Measurements from ENCODE around the gene WT1.

The WT1 gene

GRCh38 chr11:32421992-32422391, 13.3 kb downstream of the WT1 start:
- DNase-seq (ENCODE audit: low spot score), result no peak

GRCh38 chr11:32420937-32421901, 14.1 kb downstream of the WT1 start:
- DNase-seq (ENCODE audit: low spot score), result no peak

DNA sequence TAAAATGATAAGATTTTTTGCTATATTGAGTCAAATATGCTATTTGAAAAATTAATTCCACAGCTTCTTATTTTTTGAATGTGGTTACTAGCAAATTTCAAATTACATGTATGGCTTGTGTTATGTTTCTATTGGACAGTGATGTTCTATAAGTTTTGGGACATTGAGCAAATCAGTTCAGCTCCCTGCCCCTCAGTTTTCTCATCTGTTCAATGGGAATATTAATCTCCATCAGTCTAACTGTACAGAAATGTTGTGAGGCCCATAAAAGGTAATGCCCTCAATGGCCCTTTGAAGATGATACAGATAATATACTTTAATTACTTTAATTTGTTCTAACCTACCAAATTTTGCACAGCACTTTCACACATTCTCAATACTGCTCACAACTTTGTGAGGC, 15.2 kb downstream of the WT1 start:
- DNase-seq (ENCODE audit: low spot score), result no peak

GRCh38 chr11:32418836-32419235, 16.5 kb downstream of the WT1 start:
- no peak for DNase-seq (ENCODE audit: low spot score)

DNA sequence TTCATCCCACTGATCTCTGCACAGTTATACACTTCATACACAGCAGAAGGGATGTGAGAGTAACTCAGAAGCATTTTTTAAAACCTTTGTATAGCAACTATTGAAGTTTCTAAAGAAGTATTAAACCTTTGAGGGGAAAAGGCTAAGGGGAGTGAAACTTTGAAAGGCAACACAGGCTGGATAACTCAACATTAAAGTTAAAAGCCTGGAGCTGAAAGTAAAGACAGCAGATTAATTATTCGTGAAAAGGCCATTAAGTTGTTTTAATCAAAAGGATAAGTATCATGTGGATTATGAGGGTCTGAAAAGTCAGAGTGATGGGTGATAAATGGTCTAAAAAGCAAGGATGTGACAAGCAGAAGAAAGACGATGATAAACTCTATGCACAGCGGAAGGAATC, 17.5 kb downstream of the WT1 start:
- no peak for DNase-seq (ENCODE audit: low spot score)

DNA sequence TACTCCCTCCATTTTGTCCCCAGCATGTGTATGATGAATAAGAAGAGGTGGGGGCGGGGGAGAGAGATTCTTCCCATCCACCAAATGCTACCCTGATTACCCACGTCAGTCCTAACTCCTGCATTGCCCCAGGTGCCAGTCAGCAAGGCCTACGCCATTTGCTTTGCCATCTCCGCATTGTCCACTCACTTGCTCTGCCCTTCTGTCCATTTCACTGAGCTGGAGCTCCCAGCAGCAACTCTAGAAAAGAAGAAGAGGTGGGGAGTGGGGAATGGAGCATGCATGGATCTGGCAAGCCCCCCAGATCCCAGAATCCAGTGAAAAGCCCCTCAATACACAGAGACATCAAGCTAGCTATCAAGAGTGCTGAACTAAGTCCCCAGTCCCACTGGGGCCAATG, 19.0 kb downstream of the WT1 start:
- DNase-seq (ENCODE audit: low spot score), result no peak

GRCh38 chr11:32414925-32415324, 20.4 kb downstream of the WT1 start:
- DNase-seq (ENCODE audit: low spot score), result no peak

GRCh38 chr11:32411942-32412615, 23.3 kb downstream of the WT1 start:
- DNase-seq (ENCODE audit: low spot score), result no peak

DNA sequence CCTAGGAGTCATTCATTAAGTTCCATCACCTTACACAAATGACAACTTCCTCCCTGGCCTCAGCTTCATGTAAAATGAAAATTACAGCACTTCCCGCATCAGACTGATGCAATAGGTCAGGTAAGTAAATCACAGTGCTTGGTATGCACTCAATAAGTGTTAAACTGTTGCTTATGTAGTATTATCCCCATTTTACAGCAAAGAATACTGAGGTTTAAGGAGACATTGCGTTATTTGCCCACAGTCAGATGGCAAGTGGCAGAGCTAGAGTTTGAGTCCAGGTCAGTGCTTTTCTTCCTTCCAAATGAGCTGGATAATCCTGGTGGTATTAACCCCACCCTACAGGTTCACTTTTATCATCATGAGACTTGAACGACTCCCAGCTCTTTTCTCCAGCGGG, 29.7 kb downstream of the WT1 start:
- no peak for DNase-seq (ENCODE audit: low spot score)

GRCh38 chr11:32402836-32403235, 32.5 kb downstream of the WT1 start:
- DNase-seq (ENCODE audit: low spot score), result no peak

GRCh38 chr11:32400670-32401369, 34.5 kb downstream of the WT1 start:
- DNase-seq (ENCODE audit: low spot score), result no peak

- DNase-seq (ENCODE audit: low spot score), result no peak
Observed at GRCh38 chr11:32400196-32400595, 35.1 kb downstream of the WT1 start.

- DNase-seq (ENCODE audit: low spot score), result no peak
Observed at GRCh38 chr11:32396991-32397390, 38.3 kb downstream of the WT1 start.

- DNase-seq (ENCODE audit: low spot score), result no peak
Observed at GRCh38 chr11:32396331-32396730, 39.0 kb downstream of the WT1 start.

- DNase-seq (ENCODE audit: low spot score), result no peak
Observed at GRCh38 chr11:32395127-32395526, 40.2 kb downstream of the WT1 start.

DNA sequence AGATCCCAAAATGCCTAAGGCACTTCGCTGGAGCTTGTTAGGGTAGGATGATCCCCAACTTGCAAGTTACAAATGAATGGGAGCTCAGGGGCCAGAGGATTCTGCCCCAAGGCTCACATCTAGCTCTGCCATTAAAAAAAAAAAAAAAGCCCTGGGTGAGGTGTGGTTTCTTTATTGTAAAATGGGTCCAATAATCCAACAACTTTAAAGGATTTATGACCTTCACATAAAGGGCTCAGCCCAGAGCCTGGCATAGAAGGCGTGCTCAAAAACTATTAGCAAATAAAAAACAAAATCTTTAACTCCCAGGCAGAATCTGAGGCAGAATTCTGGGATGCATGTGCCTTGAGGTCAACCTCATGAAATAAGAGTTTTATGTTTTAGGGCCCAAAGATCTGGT, 42.5 kb downstream of the WT1 start:
- DNase-seq (ENCODE audit: low spot score), result no peak

DNA sequence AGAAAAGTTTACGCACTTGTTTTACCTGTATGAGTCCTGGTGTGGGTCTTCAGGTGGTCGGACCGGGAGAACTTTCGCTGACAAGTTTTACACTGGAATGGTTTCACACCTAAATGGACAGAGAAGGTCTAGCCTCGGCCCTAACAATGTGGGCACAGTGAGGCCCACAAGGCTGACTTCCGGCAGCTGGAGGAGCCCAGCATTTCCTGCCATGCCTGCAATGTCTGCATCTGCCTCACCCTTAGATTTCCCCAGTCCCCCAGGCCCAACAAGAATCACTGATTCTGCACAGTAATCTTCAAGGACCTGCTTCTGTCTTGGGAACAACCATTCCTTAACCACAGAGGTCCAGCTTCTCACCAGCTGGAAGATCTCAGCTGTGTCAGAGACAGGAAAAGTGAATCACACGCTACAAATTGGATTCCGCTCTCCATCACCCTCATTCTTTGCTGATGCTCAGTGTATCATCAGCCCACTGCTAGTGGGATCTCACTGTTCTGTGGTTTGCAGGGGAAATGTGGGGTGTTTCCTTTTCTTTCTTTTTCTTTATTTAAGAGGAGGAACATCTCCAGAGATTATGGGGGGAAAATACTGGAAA, 43.3 kb downstream of the WT1 start:
- peak; percentile 65 for DNase-seq (ENCODE audit: low spot score)

DNA sequence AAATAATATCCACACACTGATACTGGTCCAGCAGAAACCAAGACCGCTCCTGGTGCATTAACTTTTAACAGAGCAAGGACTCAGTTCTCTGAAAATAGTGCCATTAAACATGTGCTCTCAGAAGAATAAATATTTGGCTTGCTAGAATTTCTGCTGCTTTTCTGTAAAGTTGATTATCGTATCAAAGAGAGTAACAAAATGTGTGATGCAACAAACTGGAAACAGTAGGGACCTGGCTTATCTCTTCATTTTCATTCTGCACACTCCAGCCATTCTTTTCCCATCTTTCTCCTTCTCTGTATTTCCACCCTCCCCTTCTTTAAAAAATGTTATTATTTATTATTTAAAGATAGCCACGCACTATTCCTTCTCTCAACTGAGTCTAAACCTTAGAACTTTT, 43.9 kb downstream of the WT1 start:
- no peak for DNase-seq (ENCODE audit: low spot score)

- DNase-seq (ENCODE audit: low spot score), result no peak
Observed at GRCh38 chr11:32390712-32391111, 44.6 kb downstream of the WT1 start.

- DNase-seq (ENCODE audit: low spot score), result no peak
Observed at GRCh38 chr11:32388871-32389770, 46.2 kb downstream of the WT1 start.

DNA sequence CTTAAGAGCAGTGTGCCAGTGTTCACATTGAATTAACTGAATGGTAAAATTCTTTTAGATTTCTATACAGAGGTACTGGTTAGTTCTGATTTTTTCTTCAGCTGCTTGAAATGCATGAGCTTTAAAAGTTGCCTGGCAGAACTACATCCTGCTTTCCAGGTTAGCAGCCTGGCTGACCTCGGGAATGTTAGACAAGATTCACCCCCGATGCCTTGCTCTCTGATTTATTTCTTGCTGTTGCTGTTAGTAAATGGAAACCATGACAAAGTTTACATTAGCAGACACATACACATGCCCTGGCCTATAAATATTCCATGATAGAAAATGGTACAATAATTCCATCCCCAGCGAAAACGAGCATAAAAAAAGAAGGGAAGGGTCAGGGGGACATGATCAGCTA, 47.0 kb downstream of the WT1 start:
- DNase-seq (ENCODE audit: low spot score), result no peak
